H1 (cell line): ENCODE measurements around the gene KLK4. TPM values are rescaled to one million over a fixed set of nuclear protein-coding genes. Genes with fewer than 3 reads are reported as not detected.

Source experiments
- CTCF ChIA-PET: fragments of 300-600 bp; sonication (Branson Sonifier 250); formaldehyde crosslinking; loops from one replicate; lab custom pipeline; 2021; ENCODE audit not compliant: partially characterized antibody; lab: Charles Lee
- POLR2A ChIA-PET: fragments of 300-600 bp; sonication (Branson Sonifier 250); formaldehyde crosslinking; loops from one replicate; lab custom pipeline; 2021; ENCODE audit warnings: inconsistent platforms; ENCODE audit not compliant: partially characterized antibody; lab: Charles Lee
- DNase-seq, 2 experiments: peaks; one replicate each; pipeline versions ENCODE4 v3.0.0 to v3.0.0-alpha.2; 2010 to 2022; ENCODE audit warnings: low spot score in 2 of 2, low read depth in 1 of 2, mixed read lengths in 1 of 2
- FAIRE-seq: peaks from 2 replicates; lab custom pipeline; 2011; peaks lifted over from hg19 to GRCh38; lab: Jason Lieb, UNC
- H2AFZ ChIP-seq: 2 replicates; pipeline ENCODE4 v1.8.1; 2012; ENCODE audit warnings: low read length, inconsistent platforms
- H2AK5ac ChIP-seq: 2 replicates; pipeline ENCODE4 v1.6.1; 2013; ENCODE audit warnings: low read depth, low read length
- H2BK120ac ChIP-seq: replicated peaks from 2 replicates; pipeline ENCODE3; 2013; ENCODE audit warnings: low read depth, low read length, inconsistent platforms
- H2BK12ac ChIP-seq: 2 replicates; pipeline ENCODE4 v1.6.1; 2013; ENCODE audit warnings: low read depth, low read length
- H2BK15ac ChIP-seq: 2 replicates; pipeline ENCODE4 v1.6.1; 2013; ENCODE audit warnings: low read length
- H2BK20ac ChIP-seq: 2 replicates; pipeline ENCODE4 v1.6.1; 2013; ENCODE audit warnings: low read length
- H2BK5ac ChIP-seq: 2 replicates; pipeline ENCODE4 v1.6.1; 2013; ENCODE audit warnings: low read depth, low read length
- H3K14ac ChIP-seq: 2 replicates; pipeline ENCODE4 v1.6.1; 2013; ENCODE audit warnings: inconsistent platforms; ENCODE audit not compliant: insufficient read length
- H3K18ac ChIP-seq: 2 replicates; pipeline ENCODE4 v1.6.1; 2013; ENCODE audit warnings: low read length; ENCODE audit errors: extremely low read depth
- H3K23ac ChIP-seq: 2 replicates; pipeline ENCODE4 v1.6.1; 2013; ENCODE audit warnings: inconsistent platforms; ENCODE audit not compliant: insufficient read length
- H3K23me2 ChIP-seq: 2 replicates; pipeline ENCODE4 v1.6.1; 2013; ENCODE audit warnings: low read depth, low read length
- H3K27ac ChIP-seq: 2 replicates; pipeline ENCODE4 v1.6.1; 2011; ENCODE audit warnings: low read depth, low read length, inconsistent platforms
- H3K27me3 ChIP-seq, 4 experiments: replicated peaks in 1 of 4; 1 replicate in 1 of 4; 2 replicates in 3 of 4; pipeline versions ENCODE4 v1.6.1 to v1.8.1; 2011 to 2013; ENCODE audit warnings: low read length in 3 of 4, mild to moderate bottlenecking in 3 of 4, inconsistent platforms in 2 of 4, mixed read lengths in 2 of 4, moderate library complexity in 1 of 4; ENCODE audit not compliant: control insufficient read depth in 3 of 4, insufficient read depth in 3 of 4; ENCODE audit errors: extremely low read depth in 1 of 4
- H3K36me3 ChIP-seq, 4 experiments: 2 replicates each; pipeline versions ENCODE4 v1.6.1 to v1.8.1; 2011 to 2013; ENCODE audit warnings: mild to moderate bottlenecking in 4 of 4, low read length in 3 of 4, moderate library complexity in 2 of 4, control low read depth in 1 of 4, inconsistent platforms in 1 of 4; ENCODE audit not compliant: insufficient read depth in 4 of 4, control insufficient read depth in 2 of 4
- H3K4ac ChIP-seq: replicated peaks from 2 replicates; pipeline ENCODE3; 2013; ENCODE audit warnings: low read length, low read depth, mixed read lengths, inconsistent platforms; ENCODE audit not compliant: insufficient read length
- H3K4me1 ChIP-seq, 4 experiments: replicated peaks in 1 of 4; 1 replicate in 1 of 4; 2 replicates in 3 of 4; pipeline versions ENCODE4 v1.6.1 to v1.8.1; 2011 to 2013; ENCODE audit warnings: low read length in 3 of 4, inconsistent platforms in 2 of 4, mixed read lengths in 1 of 4; ENCODE audit not compliant: insufficient read depth in 4 of 4, control insufficient read depth in 3 of 4
- H3K4me2 ChIP-seq, 2 experiments: 2 replicates each; pipeline versions ENCODE4 v1.6.1 to v1.8.1; 2011 to 2013; ENCODE audit warnings: low read depth in 2 of 2, low read length in 2 of 2, control low read depth in 1 of 2, inconsistent platforms in 1 of 2, mild to moderate bottlenecking in 1 of 2; ENCODE audit not compliant: insufficient read depth in 1 of 2
- H3K4me3 ChIP-seq, 4 experiments: fragments of 200-600, 300-600 bp in 1 of 4; sonication (generic), shearing (Covaris generic), sonication (Bioruptor Twin) in 1 of 4; 2 replicates each; pipeline versions ENCODE4 v1.5.1 to v1.8.1; 2011 to 2016; ENCODE audit warnings: low read length in 4 of 4, low read depth in 3 of 4, control low read depth in 2 of 4, inconsistent platforms in 2 of 4, mild to moderate bottlenecking in 2 of 4, mixed read lengths in 1 of 4, moderate library complexity in 1 of 4; ENCODE audit not compliant: insufficient read depth in 2 of 4; ENCODE audit errors: extremely low read depth in 1 of 4
- H3K56ac ChIP-seq: replicated peaks from 2 replicates; pipeline ENCODE3; 2013; ENCODE audit warnings: low read depth, mild to moderate bottlenecking, mixed read lengths, low read length, inconsistent platforms; ENCODE audit not compliant: insufficient read length
- H3K79me1 ChIP-seq: 2 replicates; pipeline ENCODE4 v1.6.1; 2013; ENCODE audit warnings: low read depth, low read length, control low read depth
- H3K79me2 ChIP-seq, 2 experiments: 2 replicates each; pipeline versions ENCODE4 v1.6.1 to v1.8.1; 2012 to 2013; ENCODE audit warnings: low read length in 2 of 2, mild to moderate bottlenecking in 2 of 2, inconsistent platforms in 1 of 2; ENCODE audit not compliant: insufficient read depth in 2 of 2, control insufficient read depth in 1 of 2
- H3K9ac ChIP-seq, 4 experiments: replicated peaks in 1 of 4; 1 replicate in 1 of 4; 2 replicates in 3 of 4; pipeline versions ENCODE4 v1.6.1 to v1.8.1; 2011 to 2013; ENCODE audit warnings: low read depth in 3 of 4, low read length in 3 of 4, control low read depth in 2 of 4, mild to moderate bottlenecking in 2 of 4, moderate library complexity in 2 of 4, inconsistent platforms in 1 of 4; ENCODE audit errors: extremely low read depth in 1 of 4
- H3K9me3 ChIP-seq, 2 experiments: 2 replicates each; pipeline versions ENCODE4 v1.6.1 to v1.8.1; 2012 to 2013; ENCODE audit warnings: mild to moderate bottlenecking in 2 of 2, moderate library complexity in 2 of 2, control low read depth in 1 of 2, inconsistent platforms in 1 of 2, low read depth in 1 of 2, low read length in 1 of 2, mixed read lengths in 1 of 2; ENCODE audit not compliant: insufficient read depth in 2 of 2
- H4K20me1 ChIP-seq, 2 experiments: replicated peaks in 1 of 2; 2 replicates each; pipeline versions ENCODE3 to v1.8.1; 2011 to 2013; ENCODE audit warnings: inconsistent platforms in 2 of 2, low read length in 2 of 2, mild to moderate bottlenecking in 1 of 2; ENCODE audit not compliant: insufficient read depth in 2 of 2, control insufficient read depth in 1 of 2
- H4K5ac ChIP-seq: 2 replicates; pipeline ENCODE4 v1.6.1; 2013; ENCODE audit warnings: low read length, low read depth, mixed read lengths, inconsistent platforms; ENCODE audit not compliant: insufficient read length
- H4K8ac ChIP-seq: 2 replicates; pipeline ENCODE4 v1.8.0; 2013; ENCODE audit warnings: mild to moderate bottlenecking, moderate library complexity, low read length, inconsistent platforms; ENCODE audit not compliant: insufficient read depth; ENCODE audit errors: extremely low read depth
- H4K91ac ChIP-seq: replicated peaks from 2 replicates; pipeline ENCODE3; 2013; ENCODE audit warnings: low read length, mixed read lengths, inconsistent platforms; ENCODE audit not compliant: insufficient read length
- CHD2 ChIP-seq: IDR thresholded peaks from 2 replicates; pipeline ENCODE4 v1.6.1; 2012; ENCODE audit warnings: low read length, improper control_type of control experiment
- GABPA ChIP-seq: IDR thresholded peaks from 2 replicates; pipeline ENCODE4 v1.6.1; 2011; ENCODE audit warnings: mild to moderate bottlenecking, low read length, moderate library complexity, borderline replicate concordance; ENCODE audit not compliant: insufficient read depth
- KDM5A ChIP-seq: fragments of 200-600 bp; IDR thresholded peaks from 2 replicates; pipeline ENCODE4 v1.7.1; 2012; ENCODE audit warnings: mild to moderate bottlenecking, low read length, inconsistent platforms, mixed read lengths
- POU5F1 ChIP-seq: IDR thresholded peaks from 2 replicates; pipeline ENCODE4 v1.6.1; 2011; ENCODE audit warnings: low read depth, mild to moderate bottlenecking, low read length, moderate library complexity
- SIX5 ChIP-seq: IDR thresholded peaks from 2 replicates; pipeline ENCODE4 v1.6.1; 2011; ENCODE audit warnings: mild to moderate bottlenecking, low read depth, low read length
- SP2 ChIP-seq: IDR thresholded peaks from 2 replicates; pipeline ENCODE4 v1.6.1; 2012; ENCODE audit warnings: mild to moderate bottlenecking, low read length, inconsistent platforms
- WGBS, 2 experiments: shearing (Covaris generic) in 1 of 2; methylation state at CpG; one replicate each; pipeline versions ENCODE4 v1.1.6 to v1.1.7; 2013 to 2015; ENCODE audit warnings: low lambda C conversion rate in 2 of 2, mixed read lengths in 2 of 2, inconsistent platforms in 1 of 2, low coverage in 1 of 2, missing lambda C conversion rate in 1 of 2; ENCODE audit not compliant: insufficient replicate concordance in 2 of 2, insufficient coverage in 1 of 2, insufficient read length in 1 of 2; ENCODE audit errors: extremely low coverage in 1 of 2, missing lambda C conversion rate in 1 of 2; 5-methylcytosine and 5-hydroxymethylcytosine counted together
- polyA plus RNA-seq, 7 experiments: library from polyadenylated mRNA; depleted of rRNA in 3 of 7; stranded (reverse) in 5 of 7; unstranded in 2 of 7; fragments of >200 nt in 5 of 7; fragments of 200-250 nt in 2 of 7; gene quantifications; 1 replicate in 5 of 7; 2 replicates in 1 of 7; 4 replicates in 1 of 7; pipeline versions ENCODE4 v1.2.1 to v1.2.3, GENCODE V29; 2011 to 2013; ENCODE audit warnings: missing spikeins in 2 of 7, mixed read lengths in 2 of 7
- total RNA-seq: library from RNA; stranded (reverse); fragmentation: NEBNext Ultra II Directional; extraction: Animal tissue kit (Norgen Biotek cat#: 25700); gene quantifications from 2 replicates; pipeline ENCODE4 v1.2.1, GENCODE V29; 2021

KLK4 gene
- total and polyA plus RNA-seq, 2 of the 8 experiments (the other 6 are each of a cell fraction or from before 2014, with no cell fraction given), result 0.44 TPM; not detected in 1

GRCh38 chr19:50861010-50861409 lies 50.2 kb downstream of the KLK4 start:
- no peak overlapping the region for H2BK12ac ChIP-seq
- FAIRE-seq, result no peak
- ChIA-PET CTCF (interaction anchor here (1.4 to 1.5 kb wide), 3 partner anchors 9 to 17 kb away, joined by 3 to 5 read pairs (median 3); no protein-coding TSS in a partner anchor), POLR2A (interaction anchor here (1.1 kb wide), 1 partner anchor 58 kb away, joined by 3 read pairs; no protein-coding TSS in a partner anchor)
- no peak overlapping the region for H2BK5ac ChIP-seq
- H3K4ac ChIP-seq, result no peak overlapping the region
- H3K36me3 ChIP-seq, result no peaks in the 10 kb centered on the region
- H3K79me2 ChIP-seq, result no peaks in the 10 kb centered on the region
- H3K18ac ChIP-seq, result no peak overlapping the region
- no peak overlapping the region for H2BK20ac ChIP-seq
- H2BK120ac ChIP-seq, result no peak overlapping the region
- no peaks in the 10 kb centered on the region for H3K23me2 ChIP-seq
- no peak overlapping the region for H4K8ac ChIP-seq
- H3K14ac ChIP-seq, result no peak overlapping the region
- no peak overlapping the region for H3K23ac ChIP-seq
- no peaks in the 10 kb centered on the region for H4K20me1 ChIP-seq
- H3K9ac ChIP-seq, result no peak overlapping the region
- no peak overlapping the region for H2AFZ ChIP-seq
- no peak overlapping the region for H3K4me2 ChIP-seq
- no peak overlapping the region for H2BK15ac ChIP-seq
- no peak for DNase-seq
- 86% methylated on average over 5 of the region's 5 CpGs; no CpG with 5 or more reads in 1 of the 2 experiments for WGBS, 2 experiments
- no peaks in the 10 kb centered on the region for H3K27me3 ChIP-seq
- no peaks in the 10 kb centered on the region for H3K79me1 ChIP-seq
- TF ChIP-seq POU5F1 (no peak), KDM5A (no peak), CHD2 (no peak), SIX5 (no peak), SP2 (no peak), GABPA (no peak)
- H4K5ac ChIP-seq, result no peak overlapping the region
- H4K91ac ChIP-seq, result no peak overlapping the region
- H3K4me1 ChIP-seq, result peaks cover 0 to 14% (median 6%) of the 10 kb centered on the region in 4 experiments; a peak in 5 of 7 replicates
- no peak overlapping the region for H2AK5ac ChIP-seq
- peaks cover 0 to 4% of the 10 kb centered on the region in 2 experiments; a peak in 2 of 4 replicates for H3K9me3 ChIP-seq
- no peak overlapping the region for H3K56ac ChIP-seq
- H3K27ac ChIP-seq, result no peak overlapping the region
- no peak overlapping the region for H3K4me3 ChIP-seq
